ENCODE results near the gene ZC3H7B. TPM values are rescaled to one million over a fixed set of nuclear protein-coding genes. Genes with fewer than 3 reads are reported as not detected.

Gene ZC3H7B
- polyA plus RNA-seq, 3 donors = 93.3 to 102 (median 96.9) TPM

- DNase-seq = no peak
These were observed 47.7 kb downstream of the ZC3H7B start for GRCh38 chr22:41348964-41349484.

- no peak for DNase-seq
These were observed 48.8 kb downstream of the ZC3H7B start for GRCh38 chr22:41350087-41350486.

- no peak for DNase-seq
These were observed 49.7 kb downstream of the ZC3H7B start for GRCh38 chr22:41351011-41351410.

DNA sequence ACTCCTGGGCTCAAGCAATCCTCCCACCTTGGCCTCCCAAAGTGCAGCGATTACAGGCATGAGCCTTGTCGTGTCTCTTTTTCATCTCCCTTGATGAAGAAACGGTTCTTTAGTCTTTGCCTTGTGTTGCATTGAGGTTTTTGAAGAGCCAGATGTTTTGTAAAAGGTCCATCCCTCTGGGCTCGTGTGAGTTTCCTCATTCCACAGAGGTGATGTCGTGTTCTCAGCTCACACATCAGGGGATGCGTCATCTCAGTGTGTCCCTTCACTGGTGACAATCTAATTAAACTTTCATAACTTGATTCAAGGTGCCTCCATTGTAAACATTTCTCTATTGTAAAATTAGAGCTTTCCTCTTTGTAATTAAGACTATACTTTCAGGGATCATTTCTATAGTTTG lies 50.7 kb downstream of the ZC3H7B start:
- DNase-seq = no peak

GRCh38 chr22:41353862-41354575 lies 52.7 kb downstream of the ZC3H7B start:
- DNase-seq = no peak

DNA sequence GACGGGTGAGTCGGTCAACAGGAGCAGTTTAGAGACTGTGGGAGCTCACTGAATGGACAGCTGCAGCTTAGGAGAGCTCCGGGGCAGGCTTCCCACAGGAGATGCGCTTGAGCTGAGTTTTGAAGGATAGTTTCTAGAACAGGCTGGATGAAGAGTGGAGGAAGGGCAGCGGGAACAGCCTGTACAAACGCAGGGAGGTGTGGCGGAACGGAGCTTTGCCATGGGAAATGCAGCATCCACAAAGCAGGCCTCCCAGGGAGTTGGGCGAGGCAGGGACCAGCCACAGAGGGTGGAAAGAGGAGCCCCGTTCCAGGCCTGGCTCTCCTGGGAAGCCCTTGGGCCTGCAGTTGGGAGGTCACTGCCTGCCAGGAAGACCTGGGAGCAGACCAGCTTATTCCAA lies 53.7 kb downstream of the ZC3H7B start:
- no peak for DNase-seq

GRCh38 chr22:41355895-41356294 lies 54.6 kb downstream of the ZC3H7B start:
- no peak for DNase-seq

DNA sequence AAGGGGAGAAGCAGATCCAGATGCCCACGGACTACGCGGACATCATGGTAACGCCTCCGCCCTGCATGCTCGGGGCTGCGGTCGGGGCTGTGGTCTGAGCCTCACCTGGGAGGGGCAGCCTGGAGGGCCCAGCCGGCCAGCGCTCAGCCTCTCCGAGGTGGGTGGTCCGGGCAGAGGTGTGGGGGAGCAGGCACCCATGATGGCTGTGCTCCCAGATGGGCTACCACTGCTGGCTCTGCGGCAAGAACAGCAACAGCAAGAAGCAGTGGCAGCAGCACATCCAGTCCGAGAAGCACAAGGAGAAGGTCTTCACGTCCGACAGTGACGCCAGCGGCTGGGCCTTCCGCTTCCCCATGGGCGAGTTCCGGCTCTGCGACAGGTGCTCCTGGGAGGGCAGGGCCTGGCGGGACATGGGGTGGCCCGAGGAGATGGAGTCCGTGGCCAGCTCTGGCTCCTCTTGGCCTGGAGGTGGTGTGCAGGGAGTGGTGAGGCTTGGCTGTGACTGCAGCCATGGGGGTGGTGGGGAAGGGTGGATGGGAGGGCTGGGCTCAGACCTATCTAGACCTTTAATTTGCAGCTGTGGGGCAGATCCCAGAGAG lies 55.2 kb downstream of the ZC3H7B start:
- no peak for DNase-seq

GRCh38 chr22:41357191-41357590 lies 55.9 kb downstream of the ZC3H7B start:
- no peak for DNase-seq

- no peak for DNase-seq
These were observed 57.6 kb downstream of the ZC3H7B start for GRCh38 chr22:41358927-41359326.

DNA sequence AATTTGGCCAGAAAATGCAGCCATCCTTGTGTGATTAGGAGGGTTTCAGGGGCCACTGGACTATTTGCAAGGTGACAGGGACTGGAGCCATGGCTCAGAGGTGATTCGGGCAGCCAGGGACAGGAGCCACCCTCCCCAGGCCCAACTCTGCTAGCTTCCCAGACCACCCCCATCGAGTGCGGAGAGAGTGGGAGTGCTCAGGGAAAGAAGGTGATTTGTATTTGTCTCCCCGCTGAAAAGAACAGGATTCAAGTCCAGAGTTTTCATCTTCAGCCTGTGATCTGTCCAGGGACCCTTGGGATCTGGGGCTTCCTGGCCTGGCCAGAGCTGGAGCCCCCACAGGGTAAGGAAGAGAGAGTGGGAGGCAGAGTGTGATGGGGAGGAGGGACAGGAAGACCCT lies 58.1 kb downstream of the ZC3H7B start:
- DNase-seq = no peak

DNA sequence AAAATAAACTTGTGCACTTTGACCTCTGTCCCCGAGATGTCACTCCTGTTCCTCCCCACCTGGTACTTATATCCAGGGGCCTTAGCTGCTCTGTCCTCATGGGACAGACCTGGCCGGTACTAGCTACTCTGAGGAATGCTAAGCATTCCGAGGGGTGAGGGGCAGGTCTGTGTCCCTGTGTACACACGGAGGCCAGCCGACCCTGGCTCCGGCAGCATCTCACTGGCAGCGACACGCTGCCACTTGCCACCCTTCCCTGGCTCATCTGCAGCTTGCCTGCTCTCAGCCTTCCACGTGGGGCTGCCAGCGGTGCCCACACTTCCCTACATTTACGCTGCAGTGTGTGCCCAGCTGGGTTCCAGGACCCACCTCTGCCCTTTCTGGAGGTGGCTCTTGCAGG lies 58.8 kb downstream of the ZC3H7B start:
- DNase-seq = no peak

- no peak for DNase-seq
These were observed 60.5 kb downstream of the ZC3H7B start for GRCh38 chr22:41361716-41362310.

DNA sequence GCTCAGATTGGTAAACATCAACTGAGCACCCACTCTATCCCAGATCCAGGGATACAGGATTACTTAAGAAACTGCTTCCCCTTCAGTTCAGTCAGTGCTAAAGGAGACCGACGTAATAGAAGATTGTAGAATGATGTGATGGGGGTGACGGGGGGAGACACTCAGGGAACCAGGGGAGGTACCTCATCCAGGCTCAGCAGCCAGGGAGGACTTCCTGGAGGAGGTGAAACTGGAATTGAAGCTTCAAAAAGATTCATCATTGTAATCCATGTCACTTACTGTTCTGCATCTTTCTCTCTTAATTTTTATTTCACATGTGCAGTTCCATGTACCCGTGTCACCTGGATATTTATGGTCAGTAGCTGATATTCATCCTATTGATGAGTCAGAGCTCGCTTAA lies 61.3 kb downstream of the ZC3H7B start:
- no peak for DNase-seq

GRCh38 chr22:41364233-41364632 lies 62.9 kb downstream of the ZC3H7B start:
- DNase-seq = no peak

DNA sequence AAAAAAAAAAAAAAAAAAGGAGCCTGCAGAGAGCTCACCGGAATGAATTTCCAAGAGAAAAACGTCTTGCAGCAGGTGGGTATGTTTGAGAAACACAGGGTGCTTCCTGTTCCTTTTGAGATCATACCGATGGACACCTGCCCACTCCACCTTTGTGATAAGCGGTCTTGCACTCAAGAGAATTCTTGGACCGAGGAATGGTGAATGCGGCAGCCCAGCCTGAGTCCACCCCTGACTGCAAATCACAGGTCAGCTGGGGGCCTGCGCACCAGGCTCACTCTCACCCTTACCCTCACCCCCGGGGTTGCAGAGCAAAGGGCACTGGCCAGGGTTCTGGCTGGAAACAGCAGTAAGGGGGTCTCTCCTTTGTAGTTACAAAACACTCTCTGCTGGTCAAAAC lies 63.6 kb downstream of the ZC3H7B start:
- no peak for DNase-seq

DNA sequence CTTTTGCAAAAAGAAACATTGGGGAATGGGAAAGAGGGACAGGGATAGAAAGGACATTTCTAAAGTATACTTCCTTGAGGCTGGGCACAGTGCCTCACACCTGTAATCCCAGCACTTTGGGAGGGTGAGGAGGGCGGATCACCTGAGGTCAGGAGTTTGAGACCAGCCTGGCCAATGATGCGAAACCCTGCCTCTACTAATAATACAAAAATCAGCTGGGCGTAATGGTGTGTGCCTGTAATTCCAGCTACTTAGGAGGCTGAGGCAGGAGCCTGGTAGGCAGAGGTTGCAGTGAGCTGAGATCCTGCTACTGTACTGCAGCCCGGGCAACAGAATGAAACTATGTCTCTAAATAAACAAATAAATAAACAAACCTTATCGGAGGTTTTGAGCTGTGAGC lies 64.1 kb downstream of the ZC3H7B start:
- DNase-seq = no peak

GRCh38 chr22:41366323-41367029 lies 65.2 kb downstream of the ZC3H7B start:
- DNase-seq = no peak

DNA sequence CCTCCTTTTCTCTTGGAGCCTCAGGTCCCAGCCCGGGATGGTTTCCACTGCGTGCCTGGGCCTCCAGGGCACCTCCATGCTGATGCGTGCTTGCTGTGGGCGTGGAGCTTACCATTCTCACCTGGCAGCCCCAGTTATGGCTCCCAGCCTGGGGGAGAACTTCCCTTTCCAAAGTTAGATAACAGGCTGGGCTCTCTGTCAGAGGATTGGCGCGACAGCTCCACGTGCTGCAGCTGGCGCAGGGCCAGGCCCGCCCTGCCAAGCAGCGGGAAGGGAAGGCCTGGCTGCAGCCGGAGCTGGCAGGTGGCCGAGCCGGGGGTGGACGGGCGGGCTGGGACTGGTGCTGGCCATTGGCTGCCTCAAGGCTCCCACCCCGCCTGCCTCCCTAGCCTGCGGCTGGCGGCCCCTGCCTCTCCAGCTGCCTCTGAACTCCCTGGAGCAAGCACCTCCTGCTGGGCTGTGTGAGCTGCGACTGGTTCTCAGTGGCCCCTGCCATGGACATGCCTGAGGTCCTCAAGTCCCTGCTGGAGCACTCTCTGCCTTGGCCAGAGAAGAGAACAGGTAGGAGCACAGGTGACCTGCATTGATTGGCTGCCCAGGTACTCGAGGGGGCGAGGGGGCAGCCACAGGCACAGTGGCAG lies 65.8 kb downstream of the ZC3H7B start:
- peak; percentile 92 for DNase-seq

GRCh38 chr22:41367680-41368542 lies 66.6 kb downstream of the ZC3H7B start:
- no peak for DNase-seq

Measured in renal pelvis (tissue), 4 donors.